GM18951 (cell line): Measurements from ENCODE around the gene IDH3A.
A peak's percentile ranks its signal among the peaks of the same experiment; 100 is the strongest.

Experiments
- POLR2A ChIP-seq: IDR thresholded peaks from 4 replicates; pipeline ENCODE4 v1.6.1; 2011; ENCODE audit warnings: mild to moderate bottlenecking; ENCODE audit not compliant: insufficient read length, insufficient read depth; ENCODE audit errors: extremely low read depth
- in situ Hi-C: fragments of 300-500 bp; cut with MboI; formaldehyde crosslinking; loops from one replicate; pipeline ENCODE4 v1.12.0; 2022; ENCODE audit warnings: low sequenced_read_pairs, mixed read lengths, inconsistent platforms; ENCODE audit not compliant: unreplicated experiment

Gene IDH3A

GRCh38 chr15:78109156-78109555 is 40.0 kb upstream of the IDH3A start:
- in situ Hi-C loops = no loop called here
- no peak for TF ChIP-seq POLR2A

- no peak for TF ChIP-seq POLR2A
- in situ Hi-C loops = loop anchor here (5.0 to 10.0 kb wide), 3 partner anchors 87 to 143 kb away; partner anchors contain the start of gene ACSBG1
Measured at GRCh38 chr15:78110096-78110495, 39.1 kb upstream of the IDH3A start.

- in situ Hi-C loops = loop anchor here (5.0 to 10.0 kb wide), 3 partner anchors 86 to 144 kb away; partner anchors contain the start of gene ACSBG1
Measured at GRCh38 chr15:78110916-78111475, 38.2 kb upstream of the IDH3A start.

GRCh38 chr15:78111788-78112187 is 37.4 kb upstream of the IDH3A start:
- in situ Hi-C loops = loop anchor here (5.0 to 10.0 kb wide), 3 partner anchors 86 to 144 kb away; partner anchors contain the start of gene ACSBG1
- no peak for TF ChIP-seq POLR2A

More at GRCh38 chr15:78110916-78111475, 38.2 kb upstream of the IDH3A start:
- no peak for TF ChIP-seq POLR2A

GRCh38 chr15:78112551-78112950 is 36.6 kb upstream of the IDH3A start:
- TF ChIP-seq POLR2A = no peak
- in situ Hi-C loops = loop anchor here (5.0 to 10.0 kb wide), 3 partner anchors 85 to 145 kb away; partner anchors contain the start of gene ACSBG1

- no peak for TF ChIP-seq POLR2A
- in situ Hi-C loops = no loop called here
Measured at GRCh38 chr15:78120523-78120922, 28.6 kb upstream of the IDH3A start.

GRCh38 chr15:78125267-78125666 is 23.9 kb upstream of the IDH3A start:
- no peak for TF ChIP-seq POLR2A
- in situ Hi-C loops = no loop called here

- TF ChIP-seq POLR2A = no peak
- in situ Hi-C loops = no loop called here
Measured at GRCh38 chr15:78127882-78128281, 21.3 kb upstream of the IDH3A start.

- no peak for TF ChIP-seq POLR2A
- in situ Hi-C loops = no loop called here
Measured at GRCh38 chr15:78129077-78129750, 19.9 kb upstream of the IDH3A start.

- no peak for TF ChIP-seq POLR2A
- in situ Hi-C loops = no loop called here
Measured at GRCh38 chr15:78129751-78130287, 19.3 kb upstream of the IDH3A start.

- in situ Hi-C loops = no loop called here
- no peak for TF ChIP-seq POLR2A
Measured at GRCh38 chr15:78130466-78131294, 18.5 kb upstream of the IDH3A start.

- in situ Hi-C loops = no loop called here
- peak; percentile 72 for TF ChIP-seq POLR2A
Measured at GRCh38 chr15:78131295-78132061, 17.7 kb upstream of the IDH3A start, which contains the start of gene CIB2. CIB2 (minus strand) TSS chr15:78131445; CDS start chr15:78131215, 230 bp downstream.

- in situ Hi-C loops = no loop called here
- TF ChIP-seq POLR2A = no peak
Measured at GRCh38 chr15:78133801-78134200, 15.4 kb upstream of the IDH3A start.

- TF ChIP-seq POLR2A = no peak
- in situ Hi-C loops = no loop called here
Measured at GRCh38 chr15:78139578-78139977, 9.6 kb upstream of the IDH3A start.
